Measurements from ENCODE around the gene HSD17B8.

The HSD17B8 gene

DNA sequence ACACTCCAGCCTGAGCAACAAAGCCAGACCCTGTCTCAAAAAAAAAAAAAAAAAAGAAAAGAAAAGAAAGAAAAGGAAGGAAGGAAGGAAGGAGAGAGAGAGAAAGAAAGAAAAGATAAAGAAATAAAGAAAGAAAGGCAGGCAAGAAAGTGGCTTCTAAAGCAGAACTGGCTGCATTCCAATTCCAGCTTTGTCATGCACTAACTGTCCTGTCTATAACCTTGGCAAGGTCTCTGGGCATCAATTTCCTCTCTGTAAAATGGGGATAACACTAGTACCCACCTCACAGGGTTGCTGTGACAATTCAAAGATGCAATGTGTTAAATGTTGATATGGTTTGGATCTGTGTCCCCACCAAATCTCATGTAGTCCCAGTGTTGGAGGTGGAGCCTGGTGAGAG, 31.9 kb downstream of the HSD17B8 start:
- no peak for DNase-seq

GRCh38 chr6:33236852-33237251, 32.4 kb downstream of the HSD17B8 start:
- no peak for DNase-seq

GRCh38 chr6:33237741-33238140, 33.3 kb downstream of the HSD17B8 start:
- no peak for DNase-seq

GRCh38 chr6:33241968-33242367, 37.5 kb downstream of the HSD17B8 start:
- no peak for DNase-seq

DNA sequence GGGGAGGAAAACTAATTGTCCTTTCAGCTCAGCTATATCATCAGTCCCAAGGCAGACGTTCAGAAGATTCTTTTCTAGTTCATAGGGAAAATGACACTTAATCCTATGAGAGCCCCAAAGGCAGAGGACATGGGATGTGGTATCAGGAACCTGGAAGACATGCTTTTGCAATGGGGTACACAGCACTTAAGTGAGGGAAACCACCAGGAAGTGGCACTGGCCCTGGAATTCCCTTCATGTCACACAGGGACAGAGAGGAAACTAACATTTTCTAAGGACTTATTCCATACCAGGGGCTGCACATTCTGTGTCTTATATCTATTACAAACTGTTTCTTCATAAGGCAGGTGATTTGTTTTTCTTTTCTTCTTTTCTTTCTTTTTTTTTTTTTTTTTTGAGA, 39.0 kb downstream of the HSD17B8 start:
- no peak for DNase-seq

DNA sequence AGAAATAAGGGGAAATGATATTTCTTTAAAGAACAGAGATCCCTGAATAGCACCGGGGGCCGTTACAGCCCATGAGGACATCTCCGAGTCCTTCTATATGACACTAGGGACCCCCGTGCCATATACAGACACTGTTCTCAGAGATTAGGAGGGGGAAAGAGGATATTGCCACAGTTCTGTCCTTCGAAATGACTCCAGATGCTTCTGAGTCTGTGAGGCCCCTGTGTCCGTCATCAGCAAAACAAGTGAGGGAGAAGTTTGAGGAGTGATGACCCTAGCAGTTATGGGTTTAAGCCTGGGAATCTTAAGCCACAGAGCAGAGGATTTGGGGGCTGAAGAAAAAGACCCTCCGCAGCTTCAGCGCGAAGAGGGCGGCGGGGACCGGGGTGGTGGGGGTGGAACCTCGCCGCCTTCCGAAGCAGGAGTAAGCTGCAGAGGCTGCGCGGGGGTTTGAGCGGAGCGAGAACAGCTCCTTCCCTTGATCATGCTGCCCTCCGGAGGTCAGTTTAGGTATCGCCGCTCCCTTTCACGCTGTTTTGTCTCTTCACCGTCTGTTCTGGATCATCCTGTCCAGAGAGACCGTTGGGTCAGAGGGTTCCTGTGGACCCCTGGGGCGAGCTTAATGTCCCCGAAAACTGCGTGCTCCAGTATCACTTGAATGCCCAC, 43.7 kb downstream of the HSD17B8 start:
- peak in 54 of 56 donors; percentile 21 to 93 (median 76) for DNase-seq

DNA sequence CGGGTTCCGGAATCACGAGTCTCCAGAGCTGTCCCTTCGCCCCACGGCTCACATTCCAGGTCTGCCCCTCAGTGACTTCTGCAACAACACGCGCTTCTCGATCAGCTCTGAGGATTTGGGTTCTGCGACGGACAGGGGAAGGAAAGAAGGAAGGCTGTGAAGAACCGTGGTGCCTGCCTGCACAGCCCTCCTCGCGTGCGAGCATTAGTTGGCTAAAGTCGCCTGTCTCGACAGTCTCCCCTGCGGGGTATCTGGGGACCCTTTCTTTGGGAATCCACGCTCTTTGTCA, 44.1 kb downstream of the HSD17B8 start:
- DNase-seq: peak in 5 of 56 donors; percentile 57 to 82 (median 73)

DNA sequence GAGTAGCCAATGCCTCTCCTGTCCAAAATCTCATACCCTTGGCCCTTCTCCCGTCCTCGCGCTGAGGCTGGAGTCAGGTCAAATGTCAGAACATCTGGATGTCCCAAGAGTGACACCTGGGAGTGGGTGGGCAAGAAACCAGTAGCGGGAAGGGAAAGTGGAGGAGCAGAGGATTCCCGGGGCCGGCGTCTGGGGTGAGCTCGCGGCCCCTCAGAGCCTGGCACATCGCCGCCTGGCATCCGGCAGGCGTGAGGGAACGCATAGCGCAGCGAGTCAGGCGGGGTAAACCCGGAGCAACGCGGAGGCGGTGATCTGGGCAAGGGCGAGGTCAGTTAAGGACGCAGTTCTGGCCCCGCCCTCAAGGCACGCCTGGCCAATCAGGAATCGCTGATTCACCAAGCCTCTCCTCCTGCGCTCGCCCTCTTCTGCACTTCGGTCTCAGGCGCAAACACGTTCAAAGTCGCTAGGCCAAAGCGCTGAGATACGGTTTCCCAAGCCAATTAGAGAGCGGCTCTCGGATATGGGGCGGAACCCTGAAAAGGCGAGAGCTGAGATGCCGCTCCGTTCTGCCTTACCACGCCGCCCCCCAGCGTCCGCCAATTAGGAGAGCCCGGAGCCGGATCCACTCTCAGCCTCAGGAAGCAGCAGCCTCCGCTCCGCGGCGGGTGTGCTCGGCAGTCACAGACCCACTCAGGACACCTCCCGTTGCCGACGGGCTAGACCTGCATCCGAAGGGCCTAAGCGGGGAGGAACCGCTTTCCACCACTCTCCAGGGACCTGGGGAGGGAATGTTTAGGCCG, 44.7 kb downstream of the HSD17B8 start:
- peak; percentile 72 to 99 (median 96) for DNase-seq

DNA sequence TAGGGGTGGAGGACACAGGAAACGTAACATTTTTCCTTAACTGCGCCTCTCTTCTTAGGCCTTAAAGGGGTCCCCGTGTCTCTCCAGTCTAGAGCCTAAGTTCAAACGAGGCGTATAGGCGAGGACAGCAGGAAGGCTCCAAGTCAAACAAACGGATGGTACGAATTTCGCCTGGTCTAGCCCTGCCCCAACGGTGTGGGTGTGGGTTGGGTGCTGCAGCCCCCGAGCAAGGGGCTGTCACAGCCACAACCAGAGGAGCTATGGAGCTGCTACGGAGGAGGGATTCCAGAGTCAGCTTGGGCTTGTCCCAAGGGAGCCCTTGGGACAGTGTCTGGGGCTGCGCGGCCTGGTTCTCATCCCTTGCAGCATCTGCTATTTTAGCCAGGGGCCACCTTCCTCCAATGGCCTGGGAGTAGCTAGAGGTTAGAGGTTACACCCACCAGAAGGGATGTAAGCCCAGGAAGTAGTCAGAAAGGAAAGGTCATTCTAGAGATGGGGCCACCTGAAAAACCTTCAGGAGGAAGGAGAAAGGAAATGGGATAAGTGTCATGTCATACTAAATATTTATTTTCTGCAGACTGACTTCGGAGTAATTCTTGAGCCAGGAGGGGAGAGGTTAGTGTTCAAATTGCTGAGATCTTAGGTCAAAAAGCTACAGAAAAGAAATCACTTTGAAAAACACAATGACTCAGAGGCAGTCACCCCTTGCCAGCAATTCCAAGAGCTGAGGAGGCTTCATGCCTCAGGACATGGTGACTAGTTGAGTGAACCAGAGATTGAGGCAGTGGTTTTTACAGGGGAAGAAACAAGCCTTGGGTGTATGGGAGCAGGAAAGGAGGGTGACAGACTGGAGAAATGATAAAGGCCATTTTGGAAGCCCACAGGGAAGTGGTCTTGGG, 45.5 kb downstream of the HSD17B8 start:
- peak in 2 of 56 donors; percentile 23 to 40 for DNase-seq

DNA sequence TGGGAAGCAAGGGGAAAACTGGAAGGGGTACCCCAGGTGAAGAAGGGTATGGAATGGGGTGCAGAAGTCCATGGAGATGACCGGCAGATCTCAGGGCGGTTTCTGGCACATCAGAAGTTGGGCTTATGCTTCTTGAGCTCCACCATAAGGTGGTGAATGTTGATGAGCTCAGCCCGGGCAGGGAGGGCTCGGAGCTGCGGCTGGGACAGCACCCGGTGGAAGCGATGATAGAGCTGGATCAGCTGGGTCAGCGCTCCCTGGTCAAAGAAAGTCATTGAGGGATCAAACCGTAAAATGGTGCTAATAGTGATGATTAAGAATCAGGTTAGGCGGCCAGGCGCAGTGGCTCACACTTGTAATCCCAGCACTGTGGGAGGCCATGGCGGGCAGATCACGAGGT, 46.3 kb downstream of the HSD17B8 start:
- no peak for DNase-seq

DNA sequence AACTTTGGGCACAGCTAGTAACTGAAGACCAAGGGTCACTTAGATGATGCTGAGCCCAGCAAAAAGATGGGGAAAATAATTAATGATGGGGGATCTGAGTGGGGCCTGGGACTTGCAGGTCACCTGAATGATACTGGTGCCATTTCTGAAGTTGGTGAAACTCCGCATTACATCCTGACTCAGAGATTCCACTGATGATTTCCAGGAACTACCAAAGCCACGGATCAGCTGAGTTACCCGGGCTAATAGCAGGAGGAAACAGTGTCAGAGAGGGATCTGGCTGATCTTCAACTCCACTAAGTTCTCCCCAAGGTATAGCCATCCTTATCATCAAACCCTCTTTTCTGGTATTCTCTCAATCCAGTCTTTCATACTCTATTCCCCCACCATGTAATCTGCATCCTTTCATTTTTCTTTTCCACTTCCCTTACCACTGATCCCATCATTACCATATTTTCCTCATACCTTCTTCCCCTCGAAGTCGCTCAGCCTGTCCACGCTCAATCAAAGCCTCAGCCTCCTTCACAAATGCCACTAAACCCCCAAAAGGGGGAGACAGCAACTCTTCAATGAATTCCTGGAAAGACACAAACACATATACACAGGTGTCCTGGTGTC, 47.0 kb downstream of the HSD17B8 start:
- no peak for DNase-seq

GRCh38 chr6:33252759-33253158, 48.3 kb downstream of the HSD17B8 start:
- no peak for DNase-seq

DNA sequence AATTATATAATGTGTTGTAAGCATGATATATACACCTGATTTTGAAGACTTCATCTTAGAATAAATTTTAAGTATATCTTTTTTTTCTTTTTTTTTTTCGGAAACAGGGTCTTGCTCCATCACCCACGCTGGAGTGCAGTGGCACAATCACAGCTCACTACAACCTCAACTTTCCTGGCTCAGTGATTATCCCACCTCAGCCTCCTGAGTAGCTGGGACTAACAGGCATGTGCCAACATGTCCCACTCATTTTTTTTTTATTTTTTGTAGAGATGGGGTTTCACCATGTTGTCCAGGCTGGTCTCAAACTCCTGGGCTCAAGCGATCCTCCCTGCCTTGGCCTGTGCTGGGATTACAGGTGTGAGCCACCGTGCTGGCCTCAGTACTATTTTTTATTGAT, 50.1 kb downstream of the HSD17B8 start:
- no peak for DNase-seq

All from nucleus accumbens (tissue), 56 donors.